GM06990 (cell line): ENCODE measurements around the gene SUSD3.
A peak's percentile ranks its signal among the peaks of the same experiment; 100 is the strongest.
"Not testable (repeated sequence)": the region's sequence is repeated elsewhere in the genome, so short reads cannot be mapped to it uniquely, and the experiment has no call there.

Experiments
- DNase-seq: peaks from one replicate; pipeline ENCODE4 v3.0.0-alpha.2; 2011; ENCODE audit not compliant: insufficient read length; ENCODE audit errors: extremely low read depth
- H3K27me3 ChIP-seq: replicated peaks from 2 replicates; pipeline ENCODE4 v1.6.0; 2011; ENCODE audit warnings: low read length; ENCODE audit not compliant: control insufficient read depth, insufficient read depth
- H3K36me3 ChIP-seq: 2 replicates; pipeline ENCODE4 v1.5.1; 2011; ENCODE audit warnings: low read length; ENCODE audit not compliant: control insufficient read depth, insufficient read depth
- H3K4me3 ChIP-seq: replicated peaks from 2 replicates; pipeline ENCODE4 v1.5.1; 2011; ENCODE audit warnings: low read depth, mild to moderate bottlenecking, control low read depth, low read length
- CTCF ChIP-seq: IDR thresholded peaks from 2 replicates; pipeline ENCODE4 v1.5.1; 2011; ENCODE audit warnings: low read length, control low read depth, mild to moderate bottlenecking, inconsistent platforms; ENCODE audit not compliant: insufficient read depth, poor library complexity, severe bottlenecking

SUSD3 gene

GRCh38 chr9:93096811-93097382, 38.4 kb downstream of the SUSD3 start:
- Histone ChIP-seq H3K4me3 (peak overlapping the region; percentile 77), H3K36me3 (no peaks in the 10 kb centered on the region), H3K27me3 (no peaks in the 10 kb centered on the region)
- TF ChIP-seq CTCF, result no peak
- no peak for DNase-seq

- no peak for DNase-seq
- TF ChIP-seq CTCF, result no peak
- H3K4me3 ChIP-seq, result no peak overlapping the region
- H3K27me3 ChIP-seq, result no peaks in the 10 kb centered on the region
- H3K36me3 ChIP-seq, result no peaks in the 10 kb centered on the region
Measured at GRCh38 chr9:93097511-93098201, 39.2 kb downstream of the SUSD3 start.

GRCh38 chr9:93098236-93098946, 39.9 kb downstream of the SUSD3 start:
- H3K4me3 ChIP-seq, result no peak overlapping the region
- peak; percentile 52 for DNase-seq
- TF ChIP-seq CTCF, result no peak
- H3K36me3 ChIP-seq, result no peaks in the 10 kb centered on the region
- H3K27me3 ChIP-seq, result no peaks in the 10 kb centered on the region

- Histone ChIP-seq H3K4me3 (no peak overlapping the region), H3K36me3 (no peaks in the 10 kb centered on the region), H3K27me3 (no peaks in the 10 kb centered on the region)
- DNase-seq, result no peak
- TF ChIP-seq CTCF, result no peak
Measured at GRCh38 chr9:93099551-93100275, 41.2 kb downstream of the SUSD3 start.

GRCh38 chr9:93100276-93100636, 41.8 kb downstream of the SUSD3 start:
- H3K36me3 ChIP-seq, result no peaks in the 10 kb centered on the region
- no peak for TF ChIP-seq CTCF
- DNase-seq, result no peak

GRCh38 chr9:93101086-93101485, 42.6 kb downstream of the SUSD3 start:
- H3K4me3 ChIP-seq, H3K27me3 ChIP-seq, DNase-seq, H3K36me3 ChIP-seq: not testable (repeated sequence)

More at GRCh38 chr9:93100276-93100636, 41.8 kb downstream of the SUSD3 start:
- H3K27me3 ChIP-seq, result no peaks in the 10 kb centered on the region
- H3K4me3 ChIP-seq, result no peak overlapping the region
